Loucy (cell line): ENCODE results near the gene PMVK.

ENCODE experiments used
- EZH2phosphoT487 ChIP-seq: fragments of 200-600 bp; IDR thresholded peaks from 2 replicates; pipeline ENCODE4 v1.6.1; 2018; ENCODE audit warnings: antibody characterized with exemption, mild to moderate bottlenecking, moderate library complexity, borderline replicate concordance
- TF ChIP-seq, protein P1 (sequence below): fragments of 200-600 bp; sonication (generic); conservative IDR thresholded peaks from 2 replicates; pipeline ENCODE4 v1.5.1; 2014; ENCODE audit warnings: mild to moderate bottlenecking, antibody characterized with exemption, low read length

DNA sequence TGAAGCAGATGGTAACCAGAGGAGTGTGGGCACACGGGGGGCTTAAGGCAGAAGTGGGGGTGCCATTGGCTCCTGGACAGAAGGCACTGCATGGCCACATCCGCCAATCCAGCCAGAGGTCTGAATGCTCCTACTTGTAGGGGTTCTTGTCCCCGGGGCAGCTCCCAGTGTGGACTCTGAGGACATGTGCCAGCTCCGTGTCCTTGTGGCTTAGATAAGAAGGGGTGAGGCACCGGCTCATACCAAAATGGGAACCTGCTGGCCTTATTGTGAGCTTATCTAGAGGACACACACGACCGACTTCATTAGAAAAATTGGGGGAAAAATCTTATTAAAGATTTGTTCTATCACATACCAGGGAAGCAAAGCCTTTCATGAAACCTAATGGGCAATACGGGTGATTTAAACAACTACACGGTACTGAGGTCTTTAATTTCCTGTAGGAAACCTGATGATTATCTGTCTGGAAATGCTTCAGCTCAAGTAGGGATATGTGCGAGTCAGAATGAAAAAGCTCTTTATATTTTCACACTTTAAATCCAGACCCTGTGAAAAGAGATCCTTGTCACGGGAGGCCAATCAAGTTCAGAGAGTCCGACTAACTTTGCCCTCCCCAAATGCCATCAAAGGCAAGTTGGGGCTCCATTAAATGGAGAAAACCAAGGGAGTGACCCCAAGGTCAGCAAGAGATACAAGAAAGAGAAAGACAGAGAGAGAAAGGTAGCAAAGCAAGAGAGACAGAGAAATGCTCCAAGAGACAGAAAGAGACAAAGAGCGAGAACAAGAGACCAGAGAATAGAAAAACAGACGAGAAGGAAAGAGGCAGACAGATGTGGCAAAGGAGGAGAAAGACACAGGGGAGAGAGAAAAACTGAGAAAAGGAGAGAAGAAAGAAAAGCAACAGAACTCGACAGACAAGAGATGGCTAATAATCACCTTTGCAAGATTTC, 52.3 kb downstream of the PMVK start:
- TF ChIP-seq, protein P1, sequence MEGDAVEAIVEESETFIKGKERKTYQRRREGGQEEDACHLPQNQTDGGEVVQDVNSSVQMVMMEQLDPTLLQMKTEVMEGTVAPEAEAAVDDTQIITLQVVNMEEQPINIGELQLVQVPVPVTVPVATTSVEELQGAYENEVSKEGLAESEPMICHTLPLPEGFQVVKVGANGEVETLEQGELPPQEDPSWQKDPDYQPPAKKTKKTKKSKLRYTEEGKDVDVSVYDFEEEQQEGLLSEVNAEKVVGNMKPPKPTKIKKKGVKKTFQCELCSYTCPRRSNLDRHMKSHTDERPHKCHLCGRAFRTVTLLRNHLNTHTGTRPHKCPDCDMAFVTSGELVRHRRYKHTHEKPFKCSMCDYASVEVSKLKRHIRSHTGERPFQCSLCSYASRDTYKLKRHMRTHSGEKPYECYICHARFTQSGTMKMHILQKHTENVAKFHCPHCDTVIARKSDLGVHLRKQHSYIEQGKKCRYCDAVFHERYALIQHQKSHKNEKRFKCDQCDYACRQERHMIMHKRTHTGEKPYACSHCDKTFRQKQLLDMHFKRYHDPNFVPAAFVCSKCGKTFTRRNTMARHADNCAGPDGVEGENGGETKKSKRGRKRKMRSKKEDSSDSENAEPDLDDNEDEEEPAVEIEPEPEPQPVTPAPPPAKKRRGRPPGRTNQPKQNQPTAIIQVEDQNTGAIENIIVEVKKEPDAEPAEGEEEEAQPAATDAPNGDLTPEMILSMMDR, result no peak
- no peak for TF ChIP-seq EZH2phosphoT487
